HCT116 (cell line): ENCODE data around the gene SRGN. TPM values are rescaled to one million over a fixed set of nuclear protein-coding genes. Genes with fewer than 3 reads are reported as not detected.

Experiments
- ATAC-seq: fragments of 200-7000 bp; cut with Tn5 transposase; 2 replicates; pipeline ENCODE4 v1.9.1; 2020; ENCODE audit warnings: mild to moderate bottlenecking, moderate library complexity
- BruUV-seq: library from RNA; stranded (reverse); fragments of 400-500 nt; replicated peaks from 2 replicates; lab custom pipeline; 2021; lab: Mats Ljungman, UMichigan
- CTCF ChIA-PET: fragments of 300-600 bp; sonication (Branson Sonifier 250); formaldehyde crosslinking; loops from one replicate; lab custom pipeline; 2021; ENCODE audit warnings: antibody characterized with exemption; lab: Charles Lee
- POLR2A ChIA-PET: fragments of 300-600, 350-600 bp; sonication (Branson Sonifier 250); formaldehyde crosslinking; loops from one replicate; lab custom pipeline; 2021; ENCODE audit warnings: antibody characterized with exemption; lab: Charles Lee
- RAD21 ChIA-PET, 2 experiments: fragments of 300-600 bp; sonication (Branson Sonifier 250); formaldehyde crosslinking; loops; one replicate each; lab custom pipeline; 2023; ENCODE audit warnings: low total read pairs in 2 of 2; ENCODE audit not compliant: uncharacterized antibody in 2 of 2, unreplicated experiment in 2 of 2, low non-redundant PET in 1 of 2; lab: Charles Lee
- DNase-seq: peaks from one replicate; pipeline ENCODE4 v3.0.0-alpha.2; 2010; ENCODE audit warnings: low read depth, low spot score
- H2AFZ ChIP-seq: fragments of 200-600 bp; shearing (Covaris generic), sonication (generic); 2 replicates; pipeline ENCODE4 v1.6.1; 2017; ENCODE audit warnings: low read depth, mixed run types, mixed read lengths, antibody characterized with exemption, low read length; ENCODE audit not compliant: poor library complexity, severe bottlenecking
- H3K27ac ChIP-seq: 2 replicates; pipeline ENCODE4 v1.5.1; 2012; ENCODE audit warnings: low read depth, low read length
- H3K27me3 ChIP-seq: fragments of 200-600 bp; sonication (generic); 2 replicates; pipeline ENCODE4 v1.6.1; 2016; ENCODE audit warnings: mixed run types, low read length, mixed read lengths; ENCODE audit not compliant: insufficient read depth
- H3K36me3 ChIP-seq, 2 experiments: fragments of 200-500 bp in 1 of 2; fragments of 200-600 bp in 1 of 2; sonication (Bioruptor generic) in 1 of 2; sonication (generic) in 1 of 2; 2 replicates each; pipeline versions ENCODE4 v1.5.1 to v1.6.1; 2014 to 2016; ENCODE audit warnings: low read length in 2 of 2, inconsistent platforms in 1 of 2, mixed read lengths in 1 of 2, mixed run types in 1 of 2; ENCODE audit not compliant: insufficient read depth in 2 of 2, control insufficient read depth in 1 of 2
- H3K4me1 ChIP-seq, 2 experiments: fragments of 200-600 bp in 1 of 2; sonication (generic) in 1 of 2; 2 replicates each; pipeline versions ENCODE4 v1.5.1 to v1.6.1; 2012 to 2017; ENCODE audit warnings: low read length in 2 of 2, inconsistent platforms in 1 of 2, mild to moderate bottlenecking in 1 of 2, mixed read lengths in 1 of 2, mixed run types in 1 of 2, moderate library complexity in 1 of 2; ENCODE audit not compliant: insufficient read depth in 2 of 2, control insufficient read depth in 1 of 2
- H3K4me2 ChIP-seq: fragments of 200-600 bp; sonication (generic); 2 replicates; pipeline ENCODE4 v1.6.1; 2017; ENCODE audit warnings: mixed run types, low read length, mixed read lengths
- H3K4me3 ChIP-seq, 2 experiments: fragments of 200-600 bp in 1 of 2; sonication (generic) in 1 of 2; replicated peaks in 1 of 2; 2 replicates each; pipeline ENCODE4 v1.5.1; 2011 to 2016; ENCODE audit warnings: low read length in 2 of 2, control low read depth in 1 of 2, low read depth in 1 of 2, mild to moderate bottlenecking in 1 of 2, mixed read lengths in 1 of 2, mixed run types in 1 of 2
- H3K79me2 ChIP-seq: fragments of 200-600 bp; sonication (generic); 2 replicates; pipeline ENCODE4 v1.6.1; 2017; ENCODE audit warnings: mild to moderate bottlenecking, mixed run types, low read length, moderate library complexity, mixed read lengths; ENCODE audit not compliant: insufficient read depth
- H3K9ac ChIP-seq: fragments of 200-600 bp; sonication (generic); 2 replicates; pipeline ENCODE4 v1.6.1; 2016; ENCODE audit warnings: low read length, mixed read lengths
- H3K9me2 ChIP-seq: fragments of 200-600 bp; sonication (generic), shearing (Covaris generic); 2 replicates; pipeline ENCODE4 v1.6.1; 2017; ENCODE audit warnings: mixed run types, mild to moderate bottlenecking, moderate library complexity; ENCODE audit not compliant: insufficient read depth
- H3K9me3 ChIP-seq, 2 experiments: fragments of 200-500 bp in 1 of 2; fragments of 200-600 bp in 1 of 2; sonication (Bioruptor generic) in 1 of 2; sonication (generic) in 1 of 2; 2 replicates each; pipeline ENCODE4 v1.6.1; 2014 to 2017; ENCODE audit warnings: low read length in 2 of 2, mixed read lengths in 2 of 2, inconsistent platforms in 1 of 2, low read depth in 1 of 2, mild to moderate bottlenecking in 1 of 2, mixed run types in 1 of 2, moderate library complexity in 1 of 2; ENCODE audit not compliant: control insufficient read depth in 1 of 2, insufficient read depth in 1 of 2
- H4K20me1 ChIP-seq: fragments of 200-600 bp; sonication (generic), shearing (Covaris generic); 2 replicates; pipeline ENCODE4 v1.6.1; 2017; ENCODE audit warnings: mixed run types, mild to moderate bottlenecking, moderate library complexity; ENCODE audit not compliant: insufficient read depth
- CBX3 ChIP-seq: IDR thresholded peaks from 2 replicates; pipeline ENCODE4 v1.6.1; 2012; ENCODE audit warnings: low read depth
- CEBPB ChIP-seq: IDR thresholded peaks from 2 replicates; pipeline ENCODE4 v1.6.1; 2012; ENCODE audit warnings: low read depth
- CTCF ChIP-seq, 3 experiments: fragments of 200-600 bp in 1 of 3; sonication (generic) in 1 of 3; IDR thresholded peaks in 2 of 3; conservative IDR thresholded peaks in 1 of 3; 2 replicates each; pipeline ENCODE4 v1.5.1; 2012 to 2017; ENCODE audit warnings: low read depth in 2 of 3, low read length in 2 of 3, antibody characterized with exemption in 1 of 3, borderline replicate concordance in 1 of 3, control low read depth in 1 of 3, mild to moderate bottlenecking in 1 of 3, mixed read lengths in 1 of 3, mixed run types in 1 of 3, moderate library complexity in 1 of 3; ENCODE audit not compliant: insufficient read depth in 1 of 3
- EGR1 ChIP-seq: IDR thresholded peaks from 2 replicates; pipeline ENCODE4 v1.6.1; 2012; ENCODE audit warnings: low read depth
- ELF1 ChIP-seq: IDR thresholded peaks from 2 replicates; pipeline ENCODE4 v1.6.1; 2012; ENCODE audit warnings: low read depth, borderline replicate concordance
- EZH2 ChIP-seq: fragments of 200-600 bp; sonication (generic); IDR thresholded peaks from 2 replicates; pipeline ENCODE4 v1.6.1; 2017; ENCODE audit warnings: antibody characterized with exemption, mixed run types
- JUND ChIP-seq: IDR thresholded peaks from 2 replicates; pipeline ENCODE4 v1.6.1; 2012
- MAX ChIP-seq: IDR thresholded peaks from 2 replicates; pipeline ENCODE4 v1.6.1; 2012
- SRF ChIP-seq: IDR thresholded peaks from 2 replicates; pipeline ENCODE4 v1.6.1; 2012; ENCODE audit warnings: low read depth
- TCF7L2 ChIP-seq: IDR thresholded peaks from 2 replicates; pipeline ENCODE4 v1.7.0; 2011; ENCODE audit warnings: borderline replicate concordance, inconsistent platforms; ENCODE audit not compliant: insufficient read depth, insufficient read length; ENCODE audit errors: extremely low read depth
- YY1 ChIP-seq: IDR thresholded peaks from 2 replicates; pipeline ENCODE4 v1.6.1; 2011; ENCODE audit warnings: low read length, low read depth, moderate library complexity, mild to moderate bottlenecking; ENCODE audit not compliant: insufficient replicate concordance; ENCODE audit errors: extremely low read depth
- ZNF274 ChIP-seq: fragments of 200-500 bp; sonication (Bioruptor generic); IDR thresholded peaks from 2 replicates; pipeline ENCODE4 v1.6.1; 2014; ENCODE audit warnings: mild to moderate bottlenecking, low read depth, low read length, inconsistent platforms
- intact Hi-C: fragments of 100-400 bp; cut with micrococcal nuclease; formaldehyde crosslinking; loops from 2 replicates; pipeline ENCODE4 v1.10.0; 2022
- total RNA-seq: library from RNA; stranded (reverse); gene quantifications from one replicate; pipeline ENCODE4 v1.2.1, GENCODE V29; 2021; ENCODE audit not compliant: unreplicated experiment

The SRGN gene
- total RNA-seq, 1 experiment from 2014 or later = 1.8 TPM

DNA sequence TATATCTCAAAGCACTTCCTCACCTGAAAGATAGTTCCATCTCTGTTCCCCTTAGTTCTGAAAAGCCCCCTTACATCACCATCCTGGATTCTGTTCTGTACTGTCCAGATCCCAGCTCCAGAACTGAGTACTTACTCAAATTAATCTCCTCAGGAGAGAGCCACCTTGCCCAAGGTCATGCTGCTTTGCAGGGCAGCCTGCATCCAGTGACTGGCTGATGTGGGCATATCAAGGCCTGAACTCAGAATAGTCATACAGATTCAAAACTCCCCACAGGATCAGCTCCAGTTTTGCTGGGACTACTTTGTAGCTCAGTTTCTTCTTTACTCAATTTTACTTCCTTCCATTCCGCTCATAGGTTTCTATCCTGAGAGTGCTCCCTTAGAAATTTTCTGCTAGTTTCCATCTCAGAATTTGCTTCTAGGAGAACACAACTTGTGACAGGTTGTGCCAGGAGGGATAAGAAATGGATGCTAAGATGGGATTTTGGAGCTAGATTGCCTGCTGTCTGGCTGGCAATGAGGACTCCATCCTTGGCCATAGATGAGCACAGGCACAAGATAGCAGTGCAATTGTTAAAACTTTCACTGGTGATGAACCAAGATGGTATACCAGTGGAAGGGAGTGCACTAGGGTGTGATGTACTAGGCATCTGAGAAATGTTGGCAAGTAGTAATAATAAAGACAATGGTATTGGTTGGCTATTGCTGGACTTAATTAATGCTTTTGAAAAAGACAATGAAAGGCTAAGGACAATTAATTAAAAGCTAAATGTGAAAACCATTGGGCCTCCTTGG is 17.3 kb downstream of the SRGN start:
- Histone ChIP-seq H3K36me3 (no peaks in the 10 kb centered on the region), H3K4me3 (no peak overlapping the region), H3K9me2 (no peaks in the 10 kb centered on the region), H3K4me2 (no peak overlapping the region), H3K27ac (no peak overlapping the region), H3K4me1 (no peaks in the 10 kb centered on the region), H3K9me3 (no peaks in the 10 kb centered on the region), H2AFZ (no peak overlapping the region), H3K9ac (no peak overlapping the region), H3K79me2 (no peaks in the 10 kb centered on the region), H3K27me3 (no peaks in the 10 kb centered on the region), H4K20me1 (no peaks in the 10 kb centered on the region)
- ChIA-PET RAD21 (no interaction called here), POLR2A (no interaction called here), CTCF (no interaction called here)
- ATAC-seq (no peak), DNase-seq (no peak)
- BruUV-seq = no TSS peak
- intact Hi-C loops = no loop called here
- TF ChIP-seq ZNF274 (no peak), ELF1 (no peak), TCF7L2 (no peak), EZH2 (no peak), CEBPB (no peak), CBX3 (no peak), MAX (no peak), JUND (no peak), SRF (no peak), CTCF (IDR thresholded peaks at IDR 0.05 in 2 of 3, conservative IDR thresholded peaks at IDR 0.05 in 1 of 3; ENCODE audit: borderline replicate concordance in 1 of 3, insufficient read depth in 1 of 3, low read depth in 2 of 3, low read length in 2 of 3) (no peak), YY1 (no peak), EGR1 (no peak)
